ENCODE data around the gene CD99. TPM values are rescaled to one million over a fixed set of nuclear protein-coding genes. Genes with fewer than 3 reads are reported as not detected.

Gene CD99
- total and polyA plus RNA-seq, 2 of the 13 experiments (the other 11 are each of a cell fraction or from before 2014, with no cell fraction given) = 78.8 to 111 TPM

GRCh38 chrX:2732649-2733048, 41.6 kb downstream of the CD99 start (continued):
- TF ChIP-seq TIGD3 (CRISPR knock-in tag; IDR thresholded peaks at IDR 0.05; ENCODE audit: borderline replicate concordance) (no peak), REPIN1 (CRISPR knock-in tag; IDR thresholded peaks at IDR 0.05; ENCODE audit: borderline replicate concordance, low read depth) (no peak), MAFG (CRISPR knock-in tag; IDR thresholded peaks at IDR 0.05) (no peak), DNMT3B (CRISPR knock-in tag; conservative IDR thresholded peaks at IDR 0.05) (no peak), SSRP1 (CRISPR knock-in tag; IDR thresholded peaks at IDR 0.05) (no peak), ZFP41 (CRISPR knock-in tag; IDR thresholded peaks at IDR 0.05; ENCODE audit: borderline replicate concordance) (no peak), ZBTB21 (CRISPR knock-in tag; IDR thresholded peaks at IDR 0.05) (no peak), SP4 (CRISPR knock-in tag; IDR thresholded peaks at IDR 0.05) (no peak), HDAC6 (IDR thresholded peaks at IDR 0.05; ENCODE audit: low read depth, low read length) (no peak), TFDP1 (CRISPR knock-in tag; IDR thresholded peaks at IDR 0.05; ENCODE audit: borderline replicate concordance) (no peak)

- no peak overlapping the region for H3K27ac ChIP-seq (ENCODE audit: extremely low read length, insufficient read depth, low read length)
- H2AFZ ChIP-seq (ENCODE audit: low read length) = no peak overlapping the region
- no peaks in the 10 kb centered on the region for H3K79me2 ChIP-seq (ENCODE audit: insufficient read depth, low read length)
- no peaks in the 10 kb centered on the region for H3K9me3 ChIP-seq (ENCODE audit: low read length)
- H3K36me3 ChIP-seq (replicated peaks in 1 of 2; ENCODE audit: control insufficient read depth in 1 of 2, insufficient read depth in 2 of 2, low read length in 2 of 2) = peaks cover 7 to 34% of the 10 kb centered on the region in 2 experiments
- no peak for ATAC-seq
- DNase-seq (ENCODE audit: low spot score) = no peak
- no peaks in the 10 kb centered on the region for H3K27me3 ChIP-seq (ENCODE audit: control insufficient read depth in 1 of 2, insufficient read depth in 2 of 2, low read length in 2 of 2)
- H3K9ac ChIP-seq (ENCODE audit: insufficient read depth, low read depth, low read length) = no peak overlapping the region
- intact Hi-C loops (cut with micrococcal nuclease; ENCODE audit: unreplicated experiment) (no loop called here), in situ Hi-C loops (cut with HindIII; ENCODE audit: extremely low pct_ligation_motif_present, low pct_unique_long_range_greater_than_20kb) (no loop called here)
- BruUV-seq (replicated peaks) = no TSS peak
- POLR2A ChIA-PET = no interaction called here
- CTCF ChIA-PET (ENCODE audit: low intra/inter-chr PET ratio, low total read pairs) = no interaction called here
- no peak for FAIRE-seq
- no peaks in the 10 kb centered on the region for H3K4me1 ChIP-seq (ENCODE audit: insufficient read depth, low read length)
- H4K20me1 ChIP-seq (ENCODE audit: insufficient read depth, low read length) = no peaks in the 10 kb centered on the region
- WGBS (ENCODE audit: low lambda C conversion rate) = 96% methylated on average over 9 of the region's 9 CpGs
- H3K4me3 ChIP-seq (replicated peaks in 1 of 3; ENCODE audit: insufficient read depth in 1 of 3, low read depth in 2 of 3, low read length in 3 of 3) = no peak overlapping the region
- no peak overlapping the region for H3K4me2 ChIP-seq (ENCODE audit: low read depth, low read length)
- no peak for TF ChIP-seq ZNF562 (CRISPR knock-in tag; IDR thresholded peaks at IDR 0.05; ENCODE audit: borderline replicate concordance)
- TF ChIP-seq ZNF407 (CRISPR knock-in tag; IDR thresholded peaks at IDR 0.05; ENCODE audit: not compliant biosample characterization) = no peak
- TF ChIP-seq ZNF20 (CRISPR knock-in tag; IDR thresholded peaks at IDR 0.05) = no peak
- no peak for TF ChIP-seq ZNF10 (CRISPR knock-in tag; IDR thresholded peaks at IDR 0.05; ENCODE audit: borderline replicate concordance, low read depth)
Measured at GRCh38 chrX:2733286-2733685, 42.2 kb downstream of the CD99 start.

All from HepG2 (cell line).